Right atrium auricular region (tissue), 2 donors: ENCODE measurements around the gene TPCN1. TPM values are rescaled to one million over a fixed set of nuclear protein-coding genes. Genes with fewer than 3 reads are reported as not detected.

ENCODE experiments used
- DNase-seq: peaks from one replicate; pipeline ENCODE4 v3.0.0-alpha.2; 2019; ENCODE audit warnings: low spot score
- H3K27ac ChIP-seq, 2 donors: fragments of 200-600 bp; sonication (generic); 1 replicate in 1 of 2; 2 replicates in 1 of 2; pipeline ENCODE4 v1.5.1; 2016 to 2019
- H3K27me3 ChIP-seq, 2 donors: fragments of 200-600 bp; sonication (generic); one replicate each; pipeline versions ENCODE4 v1.5.1 to v1.6.0; 2017 to 2019
- H3K36me3 ChIP-seq: fragments of 200-600 bp; sonication (generic); one replicate; pipeline ENCODE4 v1.5.1; 2016
- H3K4me1 ChIP-seq, 2 donors: fragments of 200-600 bp; sonication (generic); one replicate each; pipeline versions ENCODE4 v1.5.1 to v1.6.0; 2017 to 2019
- H3K4me3 ChIP-seq, 2 donors: fragments of 200-600 bp; sonication (generic); 1 replicate in 1 of 2; 2 replicates in 1 of 2; pipeline ENCODE4 v1.5.1; 2017 to 2019; ENCODE audit warnings: mild to moderate bottlenecking in 1 of 2, moderate library complexity in 1 of 2
- H3K9me3 ChIP-seq, 2 donors: fragments of 200-600 bp; sonication (generic); one replicate each; pipeline ENCODE4 v1.5.1; 2019
- CTCF ChIP-seq, 2 donors: fragments of 200-600 bp; sonication (generic); IDR thresholded peaks; one replicate each; pipeline ENCODE4 v1.5.1; 2019; ENCODE audit warnings: antibody characterized with exemption in 2 of 2
- total RNA-seq, 2 donors: library from RNA; depleted of rRNA; stranded (reverse); fragments of >200 nt; gene quantifications; one replicate each; pipeline ENCODE4 v1.1.0, GENCODE V29; 2016

Gene TPCN1
- total RNA-seq, 2 donors from 2014 or later, result 57.3 to 58.7 TPM

GRCh38 chr12:113235976-113236375, 14.7 kb downstream of the TPCN1 start:
- DNase-seq, result no peak
- Histone ChIP-seq H3K9me3 (no peaks in the 10 kb centered on the region), H3K27ac (peak overlapping the region; percentile 59 to 71), H3K36me3 (peaks cover 40% of the 10 kb centered on the region), H3K4me3 (no peak overlapping the region), H3K27me3 (no peaks in the 10 kb centered on the region), H3K4me1 (peaks cover 0 to 90% of the 10 kb centered on the region in 2 donors)
- no peak for TF ChIP-seq CTCF (IDR thresholded peaks at IDR 0.05)

GRCh38 chr12:113236539-113237399, 15.5 kb downstream of the TPCN1 start:
- no peaks in the 10 kb centered on the region for H3K27me3 ChIP-seq
- no peak for DNase-seq
- H3K27ac ChIP-seq, result peak overlapping the region; percentile 59 to 71
- H3K36me3 ChIP-seq, result peaks cover 34% of the 10 kb centered on the region
- no peak overlapping the region for H3K4me3 ChIP-seq
- no peak for TF ChIP-seq CTCF (IDR thresholded peaks at IDR 0.05)
- H3K4me1 ChIP-seq, result peaks cover 0 to 90% of the 10 kb centered on the region in 2 donors
- no peaks in the 10 kb centered on the region for H3K9me3 ChIP-seq

- Histone ChIP-seq H3K27me3 (no peaks in the 10 kb centered on the region), H3K27ac (peak overlapping the region; percentile 59 to 71), H3K4me1 (peaks cover 0 to 90% of the 10 kb centered on the region in 2 donors), H3K4me3 (no peak overlapping the region), H3K9me3 (no peaks in the 10 kb centered on the region), H3K36me3 (peaks cover 25% of the 10 kb centered on the region)
- no peak for TF ChIP-seq CTCF (IDR thresholded peaks at IDR 0.05)
- no peak for DNase-seq
Observed at GRCh38 chr12:113237748-113238147, 16.5 kb downstream of the TPCN1 start.

GRCh38 chr12:113238309-113238708, 17.0 kb downstream of the TPCN1 start:
- no peak for DNase-seq

GRCh38 chr12:113239288-113239771, 18.1 kb downstream of the TPCN1 start:
- peak overlapping the region; percentile 59 to 71 for H3K27ac ChIP-seq
- peaks cover 0 to 90% of the 10 kb centered on the region in 2 donors for H3K4me1 ChIP-seq
- no peaks in the 10 kb centered on the region for H3K27me3 ChIP-seq
- H3K9me3 ChIP-seq, result no peaks in the 10 kb centered on the region
- H3K36me3 ChIP-seq, result peaks cover 11% of the 10 kb centered on the region
- DNase-seq, result no peak
- no peak overlapping the region for H3K4me3 ChIP-seq
- TF ChIP-seq CTCF (IDR thresholded peaks at IDR 0.05), result no peak

More at GRCh38 chr12:113238309-113238708, 17.0 kb downstream of the TPCN1 start:
- H3K27ac ChIP-seq, result peak overlapping the region; percentile 59 to 71
- H3K4me1 ChIP-seq, result peaks cover 0 to 90% of the 10 kb centered on the region in 2 donors
- H3K36me3 ChIP-seq, result peaks cover 22% of the 10 kb centered on the region
- H3K9me3 ChIP-seq, result no peaks in the 10 kb centered on the region
- no peak overlapping the region for H3K4me3 ChIP-seq
- TF ChIP-seq CTCF (IDR thresholded peaks at IDR 0.05), result no peak
- H3K27me3 ChIP-seq, result no peaks in the 10 kb centered on the region
